ENCODE measurements around the gene RCOR2. TPM values are rescaled to one million over a fixed set of nuclear protein-coding genes. Genes with fewer than 3 reads are reported as not detected.

RCOR2 gene
- total and polyA plus RNA-seq, 2 of the 4 experiments (the other 2 are of a cell fraction): 0.90 to 2.0 TPM

DNA sequence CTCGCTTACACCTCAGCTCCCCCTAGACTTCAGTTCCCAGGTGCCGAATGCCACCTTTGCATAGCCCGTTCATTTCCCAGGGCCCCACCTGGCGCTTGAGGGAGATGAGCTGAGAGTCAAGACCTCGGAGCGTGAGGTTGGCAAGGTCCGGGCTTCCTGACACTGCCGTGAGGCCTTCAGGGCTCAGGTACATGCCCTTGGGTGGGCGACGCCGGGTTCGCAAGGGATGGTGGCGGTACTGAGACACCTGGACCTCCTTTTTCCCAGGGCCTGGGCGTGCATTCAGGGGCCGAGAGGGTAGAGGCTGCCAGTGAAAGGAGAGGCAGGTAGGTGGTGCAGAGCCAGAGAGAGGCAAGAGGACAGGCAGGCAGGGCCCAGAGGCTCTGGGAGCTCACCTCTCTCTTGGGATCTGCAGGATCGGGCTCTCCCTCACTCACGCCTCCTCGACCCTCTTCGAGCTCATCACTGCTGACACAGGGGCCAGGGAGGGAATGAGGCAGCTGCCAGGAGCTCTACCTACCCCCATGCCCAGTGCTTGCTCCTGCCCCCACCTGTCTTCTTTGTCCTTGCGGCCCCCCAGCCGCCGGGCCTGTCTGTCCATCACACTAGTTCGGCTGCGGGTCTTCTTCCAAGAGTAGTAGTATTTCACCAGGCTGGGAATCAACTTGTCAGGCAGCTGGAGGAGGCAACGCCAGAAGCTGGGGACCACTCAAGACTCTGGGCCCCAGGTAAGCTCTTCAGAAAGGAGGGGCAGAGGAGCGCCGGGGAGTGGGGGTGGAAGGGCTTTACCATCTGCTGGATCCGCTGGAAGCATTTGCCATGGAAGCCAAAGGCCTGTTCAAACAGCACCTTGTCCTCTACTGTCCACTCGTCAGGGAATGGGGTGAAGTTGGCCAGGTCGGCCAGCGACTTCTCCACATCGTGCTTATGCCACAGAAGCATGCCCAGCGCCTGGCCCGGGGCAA lies 2.8 kb downstream of the RCOR2 start (continued):
- no peak for TF ChIP-seq SMC3 (IDR thresholded peaks at IDR 0.05; ENCODE audit: low read depth, low read length)
- no peak for TF ChIP-seq POLR2A (IDR thresholded peaks at IDR 0.05; ENCODE audit: low read depth, low read length)

DNA sequence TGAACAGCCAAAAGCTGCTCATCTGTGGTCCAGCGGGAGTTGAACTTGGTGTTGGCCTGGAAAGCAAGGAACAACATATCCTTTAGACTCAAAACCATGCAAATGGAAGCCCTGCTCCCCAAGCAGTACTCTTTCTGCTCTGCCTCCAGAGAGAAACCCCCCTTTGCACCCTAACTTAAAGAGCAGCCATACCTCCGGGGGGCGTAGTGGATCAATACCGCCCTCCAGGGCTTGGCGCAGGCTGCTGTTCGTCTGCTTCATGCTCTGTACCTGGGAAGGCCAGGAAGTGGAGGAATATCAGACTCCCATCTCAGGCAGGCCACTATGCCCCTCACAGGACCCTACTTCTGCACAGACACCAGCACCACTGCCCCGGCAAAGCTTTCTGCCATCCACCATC lies 4.3 kb downstream of the RCOR2 start:
- H2AK5ac ChIP-seq (ENCODE audit: low read depth, low read length): no peak overlapping the region
- dilution Hi-C loops (cut with HindIII; ENCODE audit: low sequenced_read_pairs, unreplicated experiment): no loop called here
- H4K8ac ChIP-seq (ENCODE audit: low read depth in 2 of 2, low read length in 2 of 2): no peak overlapping the region
- no peak overlapping the region for H3K4me3 ChIP-seq (ENCODE audit: insufficient read depth, low read depth, low read length)
- no peak for TF ChIP-seq RFX5 (IDR thresholded peaks at IDR 0.05; ENCODE audit: low read depth, low read length)
- TF ChIP-seq, protein P1, sequence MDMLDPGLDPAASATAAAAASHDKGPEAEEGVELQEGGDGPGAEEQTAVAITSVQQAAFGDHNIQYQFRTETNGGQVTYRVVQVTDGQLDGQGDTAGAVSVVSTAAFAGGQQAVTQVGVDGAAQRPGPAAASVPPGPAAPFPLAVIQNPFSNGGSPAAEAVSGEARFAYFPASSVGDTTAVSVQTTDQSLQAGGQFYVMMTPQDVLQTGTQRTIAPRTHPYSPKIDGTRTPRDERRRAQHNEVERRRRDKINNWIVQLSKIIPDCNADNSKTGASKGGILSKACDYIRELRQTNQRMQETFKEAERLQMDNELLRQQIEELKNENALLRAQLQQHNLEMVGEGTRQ (IDR thresholded peaks at IDR 0.05; ENCODE audit: low read depth, low read length): no peak
- TF ChIP-seq RAD21 (IDR thresholded peaks at IDR 0.05; ENCODE audit: low read length): no peak
- no peak for TF ChIP-seq RCOR1 (IDR thresholded peaks at IDR 0.05; ENCODE audit: insufficient replicate concordance, low read length)
- no peak for TF ChIP-seq BHLHE40 (IDR thresholded peaks at IDR 0.05; ENCODE audit: low read depth, low read length)
- no peak for TF ChIP-seq MAZ (IDR thresholded peaks at IDR 0.05; ENCODE audit: borderline replicate concordance, low read depth, low read length)
- TF ChIP-seq NFE2L2 (IDR thresholded peaks at IDR 0.05; ENCODE audit: low read depth, low read length): no peak
- no peak overlapping the region for H2AK9ac ChIP-seq (replicated peaks; ENCODE audit: low read depth, low read length, poor library complexity)
- no peak overlapping the region for H2BK20ac ChIP-seq (ENCODE audit: low read depth, low read length)
- H3K4ac ChIP-seq (ENCODE audit: low read depth, low read length): no peak overlapping the region
- no peak overlapping the region for H3K27ac ChIP-seq (ENCODE audit: insufficient read depth, low read length)
- H4K91ac ChIP-seq (ENCODE audit: insufficient read depth, low read depth, low read length): no peak overlapping the region
- no peaks in the 10 kb centered on the region for H3K27me3 ChIP-seq (ENCODE audit: control insufficient read depth, insufficient read depth, low read length)
- no peak overlapping the region for H3K56ac ChIP-seq (ENCODE audit: extremely low read depth, insufficient read depth, low read length)
- H3K9me1 ChIP-seq (ENCODE audit: insufficient read depth, low read length): no peaks in the 10 kb centered on the region
- no TSS peak for BruUV-seq (replicated peaks)
- H4K5ac ChIP-seq (ENCODE audit: low read depth, low read length): no peak overlapping the region
- no peaks in the 10 kb centered on the region for H4K20me1 ChIP-seq (ENCODE audit: insufficient read depth, low read length)
- peaks cover 0 to 3% of the 10 kb centered on the region in 2 experiments; a peak in 2 of 4 replicates for H3K79me1 ChIP-seq (ENCODE audit: low read depth in 1 of 2, low read length in 2 of 2)
- H2BK15ac ChIP-seq (ENCODE audit: low read depth, low read length): no peak overlapping the region
- intact Hi-C loops (cut with micrococcal nuclease): no loop called here
- no peak overlapping the region for H3K9ac ChIP-seq (ENCODE audit: low read depth, low read length)
- ATAC-seq (ENCODE audit: low read depth) (no peak), DNase-seq (no peak)
- in situ Hi-C loops (cut with MboI; ENCODE audit: low sequenced_read_pairs): no loop called here
- H3K14ac ChIP-seq (replicated peaks; ENCODE audit: low read depth, low read length): no peak overlapping the region
- ChIA-PET CTCF (no interaction called here), POLR2A (ENCODE audit: unreplicated experiment) (no interaction called here)
- H3K36me3 ChIP-seq (ENCODE audit: control insufficient read depth, insufficient read depth, low read length): peaks cover 16% of the 10 kb centered on the region; the same call in 1 of the 2 replicates
- no peak overlapping the region for H2BK120ac ChIP-seq (ENCODE audit: low read depth, low read length)
- no peak overlapping the region for H2AFZ ChIP-seq (replicated peaks; ENCODE audit: low read length, poor library complexity)
- no peak overlapping the region for H2BK5ac ChIP-seq (ENCODE audit: low read depth, low read length, poor library complexity, severe bottlenecking)
- no peak overlapping the region for H3K23ac ChIP-seq (ENCODE audit: low read depth, low read length)
- peaks cover 10% of the 10 kb centered on the region for H3K4me1 ChIP-seq (ENCODE audit: control insufficient read depth, insufficient read depth, low read length)
- no peak overlapping the region for H3K4me2 ChIP-seq (ENCODE audit: low read depth, low read length)
- 97% methylated on average over 4 of the region's 7 CpGs; no CpG with 5 or more reads in 1 of the 2 experiments for WGBS, 2 experiments (ENCODE audit: extremely low coverage in 2 of 2, insufficient read length in 1 of 2)
- H3K18ac ChIP-seq (ENCODE audit: low read depth, low read length): no peak overlapping the region
- no peaks in the 10 kb centered on the region for H3K9me3 ChIP-seq (ENCODE audit: control insufficient read depth, insufficient read depth, low read length)
